Right ventricle myocardium inferior (tissue), 1 donor: ENCODE data around the gene CFAP46. TPM values are rescaled to one million over a fixed set of nuclear protein-coding genes. Genes with fewer than 3 reads are reported as not detected.

Experiments used
- ATAC-seq: fragments of 200-7000 bp; cut with Tn5 transposase; one replicate; pipeline ENCODE4 v1.9.1; 2020; ENCODE audit warnings: mild to moderate bottlenecking, moderate library complexity
- DNase-seq: peaks from one replicate; pipeline ENCODE4 v3.0.0; 2021; ENCODE audit errors: missing footprints
- intact Hi-C: fragments of 100-400 bp; cut with DNase I; formaldehyde crosslinking; loops from one replicate; pipeline ENCODE4 v1.11.0; 2022
- total RNA-seq: library from RNA; stranded (reverse); fragmentation: NEBNext Ultra II Directional; extraction: Animal tissue kit (Norgen Biotek cat#: 25700); gene quantifications from one replicate; pipeline ENCODE4 v1.2.1, GENCODE V29; 2021
- donor health status: DM: no; HTN: yes; CAD: no; lungs with severe emphysema.

CFAP46 gene
- total RNA-seq, 1 donor from 2014 or later, result 0.57 TPM

DNA sequence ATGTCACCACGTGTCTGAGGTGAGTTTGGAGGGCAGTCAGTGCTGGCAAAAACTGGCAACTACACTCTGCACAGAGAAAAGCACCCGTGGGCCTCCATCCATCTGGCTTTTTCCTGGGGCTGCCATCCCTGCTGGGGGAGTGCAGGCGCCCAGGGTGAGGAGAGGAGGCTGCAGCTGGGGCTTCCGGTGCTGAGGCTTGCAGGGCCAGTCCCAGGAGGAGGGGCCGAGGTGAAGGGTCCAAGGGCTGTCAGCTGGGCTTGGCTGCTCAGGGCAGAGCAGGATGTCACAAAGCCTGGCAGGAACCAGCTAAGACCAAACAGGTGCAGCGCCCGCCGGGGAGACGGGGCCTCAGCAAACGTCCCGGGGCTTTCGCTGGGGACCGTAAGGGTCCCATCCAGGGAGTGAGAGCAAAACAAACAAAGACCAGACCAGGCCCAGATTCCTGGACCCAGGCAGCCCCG, 77.2 kb downstream of the CFAP46 start:
- no peak for ATAC-seq
- DNase-seq, result peak; percentile 61
- intact Hi-C loops, result no loop called here

DNA sequence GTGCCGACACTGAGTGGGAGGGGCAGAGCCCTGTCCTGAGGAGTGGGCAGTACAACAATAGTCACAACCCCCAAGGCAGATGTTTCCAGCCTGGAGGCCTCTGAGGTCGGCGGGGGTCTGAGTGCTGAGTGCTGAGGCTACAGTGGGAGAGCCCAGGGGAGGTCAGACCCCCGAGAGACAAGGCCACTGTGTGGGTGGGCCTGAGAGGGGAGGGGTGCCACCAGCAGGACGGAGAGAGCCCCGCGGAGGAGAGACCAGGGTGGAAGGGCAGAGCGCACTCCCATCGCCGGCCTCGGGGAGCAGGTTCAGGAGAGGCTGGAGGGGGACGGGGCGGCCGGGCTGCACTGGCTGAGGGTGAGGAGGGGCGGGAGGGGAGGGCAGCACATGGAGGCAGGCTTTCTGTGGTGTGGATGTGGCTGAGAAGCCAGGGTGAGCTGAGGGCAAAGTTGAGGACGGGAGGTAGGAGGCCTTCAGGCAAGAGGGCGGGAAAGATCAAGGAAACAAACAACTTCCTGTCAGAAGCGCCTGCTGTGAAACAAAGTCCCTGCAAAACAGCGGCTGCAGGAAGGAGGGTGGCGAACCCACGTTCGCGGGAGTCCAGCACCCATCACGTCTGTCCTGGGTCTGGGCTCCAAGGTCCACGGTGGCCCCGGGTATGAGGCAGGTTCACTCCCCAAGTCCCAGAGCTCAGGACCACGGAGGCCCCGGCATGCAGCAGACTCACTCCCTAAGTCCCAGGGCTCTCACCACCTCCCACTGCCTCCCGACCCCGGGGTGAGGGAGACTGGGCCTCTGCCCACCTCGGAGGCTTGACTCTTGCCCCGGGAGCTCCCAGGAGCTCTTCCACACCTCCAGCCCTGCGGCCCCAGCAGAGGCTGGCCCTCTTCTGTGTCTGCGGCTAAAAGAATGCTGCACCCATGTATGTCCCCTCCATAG, 79.6 kb downstream of the CFAP46 start:
- ATAC-seq, result no peak

DNA sequence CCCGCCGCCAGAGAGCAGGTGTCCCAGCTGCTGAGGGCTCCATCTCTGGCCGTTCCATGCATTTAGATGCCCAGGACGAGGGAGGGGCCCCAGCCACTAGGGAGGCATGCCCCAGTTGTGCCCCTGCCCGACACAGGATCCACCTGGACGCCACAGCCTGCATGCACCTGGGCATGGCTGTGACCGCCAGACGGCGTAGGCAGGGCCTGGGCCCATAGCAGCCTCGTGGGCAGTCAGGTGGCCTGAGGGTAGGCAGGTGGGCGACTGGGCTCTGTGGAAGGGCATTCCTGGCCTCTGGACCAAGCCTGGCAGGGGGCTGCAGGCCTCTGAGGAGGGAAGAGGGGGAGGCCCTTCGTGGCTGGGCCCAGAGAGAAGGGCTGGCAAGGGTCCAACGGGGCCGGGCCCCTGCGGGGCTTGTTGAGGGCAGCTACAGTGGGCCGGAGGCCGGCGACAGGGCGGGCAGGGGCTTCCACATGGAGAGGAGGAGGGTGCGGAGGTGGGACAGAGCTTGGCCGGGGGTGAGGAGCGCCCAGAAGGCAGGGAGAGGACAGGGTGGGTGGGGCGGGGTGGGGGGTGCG, 80.4 kb downstream of the CFAP46 start:
- ATAC-seq (no peak), DNase-seq (peak; percentile 46)
- intact Hi-C loops, result no loop called here

More for the DNA sequence above, 79.6 kb downstream of the CFAP46 start:
- intact Hi-C loops, result no loop called here
- DNase-seq, result peak; percentile 20

DNA sequence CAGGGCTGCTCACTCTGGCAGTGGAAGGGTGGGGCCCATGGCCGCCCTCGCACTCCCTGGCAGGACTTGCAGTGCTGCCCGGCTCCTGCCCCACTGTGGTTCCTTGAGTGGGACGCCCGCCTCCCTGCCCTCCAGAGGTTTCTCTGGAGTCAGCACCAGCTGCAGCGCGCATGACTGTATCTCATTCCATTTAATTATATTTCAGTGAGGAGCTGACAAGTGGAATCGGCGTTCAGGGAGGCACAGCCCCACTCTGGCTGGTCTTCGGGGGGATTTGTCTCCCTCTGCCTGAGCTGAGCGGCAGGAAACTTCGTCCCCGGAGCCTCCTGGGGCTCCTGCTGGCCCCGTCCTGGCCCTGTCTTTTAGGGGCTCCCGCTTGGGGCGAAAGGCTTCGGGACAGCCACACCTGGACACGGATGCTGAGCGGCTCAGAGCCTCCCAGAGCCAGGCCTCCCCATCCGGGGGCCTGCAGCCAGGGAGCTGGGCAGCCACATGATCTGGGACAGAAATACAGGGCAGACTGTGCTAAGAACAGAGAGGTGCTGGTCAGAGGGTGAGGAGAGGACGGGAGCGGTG, 81.2 kb downstream of the CFAP46 start:
- ATAC-seq (no peak), DNase-seq (peak; percentile 56)
- intact Hi-C loops, result no loop called here

DNA sequence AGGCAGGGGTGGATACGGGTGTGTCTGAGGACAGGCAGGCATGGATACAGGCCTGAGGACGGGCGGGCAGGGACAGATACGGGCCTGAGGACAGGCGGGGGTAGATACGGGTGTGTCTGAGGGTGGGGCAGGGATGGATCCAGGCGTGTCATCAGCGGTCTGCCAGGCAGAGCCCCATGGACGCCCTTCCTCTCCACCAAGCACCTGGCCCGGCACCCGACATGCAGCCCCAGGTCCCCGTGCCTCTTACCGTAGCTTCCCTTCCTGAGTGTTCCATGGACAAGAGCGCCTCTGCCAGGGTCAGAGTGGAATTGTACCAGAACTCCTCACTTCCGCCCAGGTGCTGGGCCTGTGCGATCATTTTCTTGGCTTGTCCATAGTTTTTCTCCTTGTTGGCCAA, 81.8 kb downstream of the CFAP46 start:
- ATAC-seq, result no peak
- peak; percentile 31 for DNase-seq
- intact Hi-C loops, result no loop called here

DNA sequence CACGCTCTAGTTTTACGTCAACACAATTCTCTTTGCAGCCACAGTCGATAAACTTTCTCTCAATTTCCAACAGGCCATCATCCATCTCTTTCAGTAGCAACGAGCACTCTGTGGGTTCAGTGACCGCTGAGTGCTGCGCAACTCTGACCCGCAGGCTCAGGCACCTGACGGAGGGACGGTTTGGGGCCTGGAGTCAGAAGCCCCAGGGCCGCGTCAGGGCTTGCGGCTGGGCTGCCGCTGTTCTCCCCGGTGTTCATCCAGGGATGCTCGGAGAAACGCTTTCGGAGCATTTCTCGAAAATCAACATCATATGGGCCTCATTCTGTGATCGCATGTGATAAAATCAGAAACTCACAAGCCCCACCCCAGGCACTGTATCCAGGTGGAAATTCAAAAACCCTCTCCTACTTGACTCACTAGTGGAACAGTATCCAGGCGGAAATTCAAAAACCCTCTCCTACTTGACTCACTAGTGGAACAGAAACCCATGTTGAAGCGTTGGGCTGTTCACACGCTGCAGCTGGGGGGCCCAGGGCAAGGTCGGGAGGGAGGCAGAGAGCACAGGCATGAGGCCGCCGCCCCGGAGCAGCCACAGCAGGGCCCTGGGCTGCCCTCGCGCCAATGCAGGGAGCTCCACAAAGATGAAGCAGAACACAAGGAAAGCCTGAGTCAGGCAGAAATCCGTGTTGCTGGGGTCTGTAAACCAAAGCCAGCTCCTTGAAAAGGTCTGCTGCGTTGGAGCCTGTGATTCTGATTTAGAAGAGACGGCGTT, 83.1 kb downstream of the CFAP46 start:
- DNase-seq (peak; percentile 23), ATAC-seq (no peak)
- intact Hi-C loops, result no loop called here

DNA sequence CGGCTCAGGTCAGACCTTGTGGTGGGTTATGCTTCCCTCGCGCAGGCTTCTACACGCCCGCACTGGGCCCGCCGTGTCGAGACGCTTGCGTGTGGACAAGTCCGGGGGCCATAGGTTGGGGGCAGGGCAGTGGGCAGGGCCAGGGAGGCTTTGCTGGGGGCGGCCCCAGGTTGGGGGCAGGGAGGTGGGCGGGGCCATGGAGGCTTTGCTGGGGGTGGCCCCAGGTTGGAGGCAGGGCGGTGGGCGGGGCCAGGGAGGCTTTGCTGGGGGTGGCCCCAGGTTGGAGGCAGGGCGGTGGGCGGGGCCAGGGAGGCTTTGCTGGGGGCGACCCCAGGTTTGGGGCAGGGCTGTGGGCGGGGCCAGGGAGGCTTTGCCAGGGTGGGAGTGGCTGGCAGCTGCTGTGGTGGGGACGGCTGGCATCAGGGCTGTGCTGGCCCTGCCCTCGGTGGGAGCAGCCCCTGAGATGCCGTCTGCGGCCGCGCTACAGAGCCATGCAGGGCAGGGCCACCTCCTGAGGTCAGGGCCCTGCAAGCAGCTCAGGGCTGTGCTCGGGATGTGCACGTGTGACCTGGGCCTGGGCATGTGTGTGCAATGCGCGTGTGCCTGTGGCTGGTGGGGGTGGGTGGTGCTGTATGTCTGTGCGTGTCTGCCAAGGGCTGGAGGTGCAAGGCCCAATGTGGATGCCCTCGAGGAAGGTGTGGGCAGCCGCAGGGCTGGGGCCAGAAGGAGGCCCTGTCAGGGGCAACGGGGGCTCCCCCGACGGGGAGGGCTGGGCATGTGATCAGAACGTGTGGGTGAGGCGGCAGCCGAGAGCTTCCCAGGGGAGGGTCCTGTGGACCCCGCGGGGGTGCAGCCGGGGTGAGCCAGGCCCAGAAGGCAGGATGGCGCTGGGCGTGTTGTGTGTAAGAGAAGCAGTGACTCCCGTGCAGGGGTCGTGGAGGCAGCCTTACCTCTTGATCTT, 84.0 kb downstream of the CFAP46 start:
- intact Hi-C loops, result no loop called here
- ATAC-seq (peak; percentile 13), DNase-seq (peak; percentile 25)

DNA sequence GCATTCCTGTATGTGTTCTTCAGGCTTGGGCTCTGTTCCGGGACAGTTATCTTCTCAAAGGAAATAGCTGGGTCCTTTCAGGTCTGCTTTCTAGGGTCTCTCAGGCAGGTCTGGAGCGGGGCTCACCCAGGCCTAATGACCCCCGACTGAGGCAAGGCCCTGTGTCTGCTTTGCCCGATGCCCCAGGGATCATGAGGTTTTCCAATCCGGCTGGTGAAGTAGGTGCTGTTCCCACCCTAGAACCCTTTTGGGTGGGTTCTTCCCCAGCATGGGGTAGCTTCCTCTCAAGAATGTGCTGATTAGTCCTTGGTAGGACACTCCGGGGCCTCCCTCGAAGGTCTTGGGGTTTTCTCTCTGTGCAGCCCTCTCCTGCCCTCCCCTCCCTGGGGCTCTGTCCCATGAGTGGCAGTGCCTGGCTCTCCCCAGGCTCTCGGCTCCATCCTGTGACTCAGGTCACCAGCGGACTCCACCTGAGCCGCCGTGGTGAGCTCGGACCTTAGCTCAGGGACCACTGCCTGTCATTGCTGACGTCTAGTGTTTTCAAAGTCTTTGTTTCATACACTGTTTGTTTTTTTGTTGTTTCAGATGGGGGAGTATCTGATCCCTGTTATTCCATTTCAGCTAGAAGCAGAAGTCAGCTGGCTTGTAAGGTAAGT, 85.4 kb downstream of the CFAP46 start:
- intact Hi-C loops, result no loop called here
- DNase-seq (peak; percentile 30), ATAC-seq (no peak)

DNA sequence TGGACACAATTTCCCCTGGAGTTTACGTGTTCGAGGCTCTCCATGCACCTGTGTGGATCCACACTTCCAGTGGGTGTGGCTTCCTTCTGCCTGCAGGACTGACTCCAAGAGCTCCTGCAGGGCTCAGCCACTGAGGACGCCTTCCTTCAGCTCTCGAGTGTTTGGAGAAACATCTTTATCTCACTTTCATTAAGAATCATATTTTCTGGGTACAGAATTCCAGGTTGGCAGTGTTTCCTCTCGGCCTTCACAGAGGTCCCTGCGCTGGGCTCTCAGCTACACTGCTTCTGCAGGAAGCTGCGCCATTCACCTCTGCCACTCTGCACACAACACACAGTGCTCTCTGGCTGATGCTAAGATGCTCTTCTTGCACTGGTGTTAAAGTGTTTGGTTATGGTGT, 86.5 kb downstream of the CFAP46 start:
- intact Hi-C loops, result no loop called here
- DNase-seq (no peak), ATAC-seq (no peak)

DNA sequence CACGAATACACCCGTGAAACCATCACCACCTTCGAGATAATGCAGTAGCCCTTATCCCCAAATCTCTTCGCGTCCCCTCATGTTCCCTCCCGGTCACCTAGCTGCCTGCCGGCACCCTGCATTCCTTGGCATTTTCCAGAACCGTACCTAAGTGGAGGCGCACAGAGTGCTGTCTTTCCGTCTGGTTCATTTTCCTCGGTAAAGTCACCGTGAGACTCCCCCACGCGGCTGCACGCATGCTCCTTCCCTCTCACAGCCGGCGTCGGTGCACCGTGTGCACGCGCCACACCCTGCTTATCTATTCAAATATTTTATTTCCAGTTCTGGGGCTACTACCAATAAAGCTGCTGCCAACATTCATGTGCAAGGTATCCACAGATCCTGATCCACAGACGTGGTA, 90.9 kb downstream of the CFAP46 start:
- intact Hi-C loops, result no loop called here
- ATAC-seq (no peak), DNase-seq (peak; percentile 45)

DNA sequence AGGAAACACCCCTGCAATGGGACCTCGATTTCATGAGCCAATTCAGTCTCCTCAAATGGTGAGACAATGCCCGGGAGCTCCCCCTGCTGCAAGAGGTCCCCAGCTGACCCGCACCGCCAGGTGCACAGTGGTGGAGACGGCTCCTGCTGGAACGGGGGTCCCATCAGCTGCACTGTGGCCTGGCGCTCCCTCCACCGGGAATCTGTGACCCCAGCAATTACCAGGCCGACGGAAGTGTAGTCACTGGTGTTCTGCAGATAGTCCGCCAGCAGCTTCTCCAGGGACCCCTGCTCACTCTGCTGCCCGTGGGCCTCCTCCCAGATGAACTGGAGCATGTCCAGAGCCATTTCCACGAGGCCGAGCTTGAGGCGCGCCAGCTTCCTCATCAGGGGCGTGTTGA, 91.5 kb downstream of the CFAP46 start:
- no peak for ATAC-seq
- intact Hi-C loops, result no loop called here
- no peak for DNase-seq

DNA sequence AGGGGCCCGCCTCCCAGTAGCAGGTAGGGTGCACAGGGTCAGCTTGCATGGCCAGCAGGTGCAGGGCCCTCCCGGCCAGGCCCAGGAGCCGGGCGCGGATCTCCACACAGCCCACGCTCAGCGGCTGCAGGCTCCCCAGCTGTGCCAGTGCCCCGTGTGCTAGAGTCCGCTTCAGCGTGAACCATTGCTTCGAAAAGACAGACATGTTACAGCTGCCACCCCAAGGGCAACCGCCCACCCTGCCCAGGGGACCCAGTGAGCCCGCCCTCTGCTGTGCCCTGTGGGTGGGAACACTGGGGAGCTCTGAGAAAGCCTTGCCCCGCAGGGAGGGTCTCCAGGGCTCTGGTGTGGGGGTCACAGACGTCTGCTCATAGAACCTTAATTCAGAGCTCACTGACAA, 92.1 kb downstream of the CFAP46 start:
- peak; percentile 50 for DNase-seq
- ATAC-seq, result no peak
- intact Hi-C loops, result no loop called here

DNA sequence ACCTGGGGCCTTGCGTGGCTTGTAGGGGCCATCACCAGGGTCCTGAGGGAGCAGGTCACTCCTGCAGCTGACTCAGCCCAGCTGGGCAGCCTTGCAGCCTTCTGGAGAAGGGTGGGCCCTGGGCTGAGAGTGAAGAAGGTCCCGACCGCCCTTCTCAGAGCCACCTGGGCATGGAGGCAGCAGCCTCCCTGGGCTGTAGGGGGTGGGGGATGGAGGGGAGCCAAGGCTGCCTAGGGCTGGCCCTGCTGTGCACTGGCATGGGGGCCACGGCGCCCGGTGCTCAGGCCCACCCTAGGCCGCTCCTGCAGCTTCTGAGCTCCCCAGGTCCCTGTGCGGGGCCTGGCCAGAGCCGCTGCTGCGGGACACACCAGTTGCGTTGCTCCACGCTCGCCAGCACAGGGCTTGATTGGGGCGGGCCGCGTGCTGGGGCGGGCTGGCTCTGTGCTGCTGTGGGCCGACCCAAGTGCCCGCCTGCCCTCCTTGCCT, 92.8 kb downstream of the CFAP46 start:
- DNase-seq, result peak; percentile 60
- peak; percentile 31 for ATAC-seq
- intact Hi-C loops, result no loop called here

DNA sequence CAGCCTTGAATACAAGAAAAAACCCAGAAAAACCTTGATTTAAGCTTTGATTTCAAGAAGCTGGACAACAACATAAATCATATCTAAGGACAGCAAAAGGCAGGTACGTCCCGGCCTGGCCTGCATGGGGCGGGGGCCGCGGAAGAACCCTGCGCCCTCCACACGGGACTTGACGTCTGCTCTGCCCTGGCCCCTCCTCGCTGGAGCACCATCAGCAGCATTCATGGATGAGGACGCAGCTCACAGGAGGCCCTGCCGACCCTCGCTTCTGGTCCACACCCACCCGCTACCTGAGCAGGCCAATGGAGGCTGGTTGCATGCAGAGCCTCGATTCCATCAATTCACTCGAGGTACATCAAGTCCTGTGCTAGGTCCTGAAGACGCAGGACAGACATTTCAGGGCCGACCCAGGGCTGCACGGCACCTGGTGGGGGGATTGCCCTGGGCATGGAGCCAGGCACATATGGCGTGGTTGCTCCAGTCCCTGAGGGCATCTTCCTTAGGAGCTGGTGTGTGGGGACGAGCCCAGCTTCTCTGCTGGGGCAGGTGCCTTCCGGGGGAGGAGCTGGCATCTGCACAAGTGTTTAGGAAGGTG, 93.3 kb downstream of the CFAP46 start:
- ATAC-seq (no peak), DNase-seq (peak; percentile 27)
- intact Hi-C loops, result no loop called here

DNA sequence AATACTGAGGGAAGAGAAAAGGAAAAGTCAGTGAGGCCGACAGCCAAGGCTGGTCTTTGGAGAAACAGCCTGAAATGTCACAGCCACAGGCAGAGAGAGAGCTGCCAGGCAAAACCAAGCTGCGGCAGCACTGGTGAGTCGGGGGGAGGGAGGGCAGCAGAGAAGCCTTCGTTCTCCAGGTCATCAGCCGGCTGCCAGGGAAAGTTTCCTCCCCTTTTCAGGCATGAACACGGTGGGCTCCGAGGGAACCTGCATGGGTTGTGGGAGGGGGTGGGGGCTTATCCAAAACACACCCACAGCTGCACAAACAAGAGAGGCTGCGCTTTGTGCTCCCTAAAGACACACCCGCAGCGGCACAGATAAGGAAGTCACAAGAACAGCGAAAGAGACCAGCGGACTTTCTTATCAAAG, 94.1 kb downstream of the CFAP46 start:
- no peak for ATAC-seq
- intact Hi-C loops, result no loop called here
- DNase-seq, result no peak

DNA sequence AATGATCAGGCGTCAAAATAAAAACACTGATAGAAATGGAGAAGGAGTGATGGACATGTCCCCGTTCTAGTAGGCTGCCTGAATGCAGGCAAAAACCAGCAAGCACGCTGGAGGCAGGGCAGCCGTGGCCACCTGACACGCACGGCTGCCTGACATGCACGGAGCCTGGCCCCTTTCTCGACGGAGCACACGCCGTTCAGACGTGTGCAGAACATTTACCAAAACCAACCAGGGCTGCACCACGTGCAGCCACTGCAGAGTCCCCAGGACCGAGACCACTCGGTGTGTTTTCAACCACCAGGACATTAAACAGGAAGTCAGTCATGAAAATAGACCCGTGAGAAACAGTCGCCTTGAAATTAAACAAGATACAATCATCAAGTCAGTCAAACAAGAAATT, 94.5 kb downstream of the CFAP46 start:
- peak; percentile 26 for DNase-seq
- intact Hi-C loops, result no loop called here
- ATAC-seq, result no peak

DNA sequence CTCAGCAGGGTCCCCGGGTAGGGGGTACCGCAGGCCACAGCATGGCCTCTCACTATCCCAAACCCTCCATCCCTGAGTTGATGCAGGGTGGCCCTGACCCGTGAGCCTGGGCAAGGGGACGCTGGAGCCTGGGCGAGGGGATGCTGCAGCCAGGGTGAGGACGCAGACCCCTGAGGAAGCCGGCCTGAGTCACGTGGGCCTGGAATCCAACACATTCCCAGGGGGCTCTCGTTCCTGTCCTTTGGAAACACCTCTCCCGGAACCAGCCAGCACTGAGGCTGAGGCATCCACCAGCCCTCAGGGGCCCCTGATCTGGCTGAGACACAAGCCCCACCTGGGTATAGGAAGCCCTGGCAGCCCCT, 95.0 kb downstream of the CFAP46 start:
- DNase-seq, result peak; percentile 26
- ATAC-seq, result no peak
- intact Hi-C loops, result no loop called here
